HUDEP-2 (cell line): ENCODE results near the gene ESRP2.

Source experiments
- DNase-seq, 76 experiments: peaks; one replicate each; lab custom pipeline; 2025; ENCODE audit not compliant: unreplicated experiment in 76 of 76; lab: John Stamatoyannopoulos, UW

ESRP2 gene

DNA sequence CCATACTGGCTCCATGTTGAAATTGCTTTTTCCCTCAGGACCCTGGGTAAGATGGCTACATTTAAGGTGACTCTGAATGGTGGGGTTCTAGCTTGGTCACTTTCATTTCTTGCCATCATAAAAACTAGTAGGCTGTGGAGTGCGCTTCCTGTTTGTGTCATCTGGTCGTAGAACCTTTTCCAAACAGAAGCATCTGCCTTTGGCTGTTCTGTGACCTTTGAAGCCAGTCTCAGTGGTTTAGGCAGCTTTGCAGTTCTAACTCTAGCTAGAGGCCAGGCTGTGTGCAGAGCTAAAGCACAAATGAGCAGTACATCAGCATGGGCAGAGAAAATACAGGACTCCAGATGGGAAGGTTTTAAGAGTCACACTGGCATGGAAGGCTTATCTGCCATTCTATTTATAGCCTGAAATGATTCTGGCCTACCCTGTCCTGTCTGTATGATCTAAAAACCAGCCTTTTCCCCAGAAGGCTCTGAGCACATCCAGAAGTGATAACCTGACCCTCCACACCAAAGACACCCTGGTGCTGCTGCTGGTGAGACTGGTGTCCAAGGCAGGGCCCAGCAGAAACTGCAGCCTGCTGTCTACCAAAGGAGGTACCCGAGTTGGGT is 8.6 kb downstream of the ESRP2 start:
- no peak for DNase-seq

DNA sequence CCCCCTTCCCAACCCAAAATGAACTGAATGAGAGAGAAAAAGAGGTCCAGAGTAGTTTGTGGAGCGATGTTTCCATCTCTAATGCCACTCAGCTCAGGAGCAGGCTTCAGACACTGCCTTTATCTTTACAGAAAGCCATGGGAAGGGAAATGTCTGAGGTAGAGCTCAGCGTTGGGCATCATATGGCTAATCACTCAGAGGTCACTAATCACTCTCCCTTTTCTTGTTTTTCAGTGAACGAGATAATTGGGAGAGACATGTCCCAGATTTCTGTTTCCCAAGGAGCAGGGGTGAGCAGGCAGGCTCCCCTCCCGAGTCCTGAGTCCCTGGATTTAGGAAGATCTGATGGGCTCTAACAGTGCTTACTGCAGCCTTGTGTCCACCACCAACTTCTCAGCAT is 9.8 kb downstream of the ESRP2 start:
- DNase-seq = no peak

DNA sequence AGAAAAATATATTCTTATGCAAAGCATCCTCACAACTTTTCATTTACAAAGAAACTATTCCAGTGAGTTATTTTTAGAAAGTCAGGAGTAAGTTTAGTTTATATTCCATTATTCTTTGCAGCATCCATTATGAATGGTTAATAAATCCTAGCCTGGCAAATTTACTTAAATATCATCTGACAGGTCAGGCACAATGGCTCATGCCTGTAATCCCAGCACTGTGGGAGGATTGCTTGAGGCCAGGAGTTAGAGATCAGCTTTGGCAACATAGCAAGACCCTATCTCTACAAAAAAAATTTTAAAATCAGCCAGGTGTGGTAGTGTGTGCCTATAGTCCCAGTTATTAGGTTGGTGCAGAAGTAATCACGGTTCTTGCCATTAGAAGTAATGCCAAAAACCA is 12.9 kb downstream of the ESRP2 start:
- no peak for DNase-seq

DNA sequence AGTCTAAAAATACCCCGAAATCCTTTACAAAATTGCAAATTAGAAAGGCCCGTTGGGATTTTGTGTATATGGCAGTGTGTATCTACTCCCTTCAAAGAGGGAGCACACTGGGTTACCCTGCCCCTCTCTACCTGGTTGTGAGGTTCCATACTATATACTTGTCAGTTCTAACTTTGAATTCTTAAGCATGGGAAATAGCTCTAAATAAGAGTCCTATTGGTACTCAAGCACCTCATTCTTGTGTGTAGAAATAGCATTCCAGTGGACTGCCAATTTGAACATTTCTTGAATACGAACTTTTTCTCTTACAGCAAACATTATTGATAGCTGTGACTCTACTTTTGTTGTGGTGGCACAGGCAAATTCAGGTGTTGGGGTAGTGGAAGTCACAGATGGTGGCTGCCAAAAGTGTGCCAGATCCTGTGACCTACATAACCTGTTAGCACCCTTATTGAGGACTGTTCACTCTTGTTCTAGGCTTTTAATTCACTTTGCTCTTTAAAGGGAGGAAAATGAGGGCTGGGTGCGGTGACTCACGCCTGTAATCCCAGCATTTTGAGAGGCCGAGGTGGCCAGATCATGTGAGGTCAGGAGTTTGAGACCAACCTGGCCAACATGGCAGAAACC is 16.1 kb downstream of the ESRP2 start:
- no peak for DNase-seq

DNA sequence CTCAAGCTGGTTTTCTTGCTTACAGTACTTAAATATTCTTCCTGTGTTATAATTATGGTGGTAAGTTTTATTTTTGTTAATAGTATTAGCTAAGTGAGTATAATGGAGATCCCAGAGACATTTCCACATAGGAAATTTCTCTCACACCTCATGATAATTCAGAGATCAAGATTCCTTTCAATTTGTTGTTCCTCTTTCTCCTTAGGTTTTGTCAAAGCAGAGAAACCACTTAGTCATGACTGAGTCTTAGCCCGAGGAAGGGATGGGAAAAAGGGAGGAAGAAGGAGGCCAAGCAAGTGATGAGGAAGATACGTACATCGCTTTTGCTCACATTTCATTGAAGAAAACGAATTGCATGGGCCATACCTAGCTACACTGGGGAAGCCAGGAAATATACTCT is 18.4 kb downstream of the ESRP2 start:
- no peak for DNase-seq

GRCh38 chr16:68216240-68216639 is 19.7 kb downstream of the ESRP2 start:
- DNase-seq = no peak

GRCh38 chr16:68215302-68215701 is 20.6 kb downstream of the ESRP2 start:
- DNase-seq = no peak

GRCh38 chr16:68214726-68215125 is 21.2 kb downstream of the ESRP2 start:
- DNase-seq = no peak

- no peak for DNase-seq
These were observed 29.7 kb downstream of the ESRP2 start for GRCh38 chr16:68206245-68206644.

DNA sequence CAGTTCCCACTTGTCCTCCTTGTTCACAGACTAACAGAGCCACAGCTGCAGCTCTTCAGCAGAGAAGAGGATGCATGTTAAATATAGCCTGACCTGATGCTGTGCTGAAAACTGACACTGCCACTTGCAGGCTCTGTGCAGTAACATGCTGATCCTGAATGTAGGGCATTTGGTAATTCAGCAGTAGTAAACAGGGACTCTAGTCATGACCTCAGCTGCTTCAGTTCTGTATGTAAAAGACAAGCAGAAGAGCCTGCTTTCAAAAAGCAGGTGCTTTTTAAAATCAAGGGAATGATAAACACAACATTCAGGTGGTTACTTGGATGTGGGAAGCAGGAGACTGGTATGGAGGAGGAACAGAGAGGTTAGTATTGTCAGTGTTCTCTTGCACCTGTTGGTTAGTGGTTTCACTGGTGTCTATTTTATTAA is 33.8 kb downstream of the ESRP2 start:
- DNase-seq = no peak

- DNase-seq = no peak
These were observed 35.7 kb downstream of the ESRP2 start for GRCh38 chr16:68200088-68200783.

- DNase-seq = no peak
These were observed 38.7 kb downstream of the ESRP2 start for GRCh38 chr16:68197250-68197649.

- no peak for DNase-seq
These were observed 41.7 kb downstream of the ESRP2 start for GRCh38 chr16:68194251-68194650.

GRCh38 chr16:68190736-68191510 is 45.0 kb downstream of the ESRP2 start:
- no peak for DNase-seq

DNA sequence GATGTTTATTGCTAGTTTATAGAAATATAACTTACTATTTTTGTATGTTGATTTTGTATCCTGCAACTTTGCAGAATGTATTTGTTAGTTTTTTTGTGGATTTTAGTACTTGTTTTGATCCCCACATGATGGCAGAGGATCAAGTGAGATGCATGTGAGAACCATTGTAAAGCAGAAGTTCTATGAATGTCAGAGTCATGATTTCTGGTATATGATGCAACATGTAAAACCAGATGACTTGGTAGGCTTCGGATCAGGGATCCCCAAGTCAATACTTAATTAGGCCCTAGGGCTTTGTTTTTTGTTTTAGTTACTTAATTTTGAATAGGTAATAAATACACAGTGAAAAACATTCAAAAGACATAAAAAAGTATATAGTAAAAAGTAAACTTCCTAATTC is 45.8 kb downstream of the ESRP2 start:
- no peak for DNase-seq

- no peak for DNase-seq
These were observed 47.8 kb downstream of the ESRP2 start for GRCh38 chr16:68188170-68188569.

GRCh38 chr16:68187505-68187904 is 48.4 kb downstream of the ESRP2 start:
- DNase-seq = no peak

DNA sequence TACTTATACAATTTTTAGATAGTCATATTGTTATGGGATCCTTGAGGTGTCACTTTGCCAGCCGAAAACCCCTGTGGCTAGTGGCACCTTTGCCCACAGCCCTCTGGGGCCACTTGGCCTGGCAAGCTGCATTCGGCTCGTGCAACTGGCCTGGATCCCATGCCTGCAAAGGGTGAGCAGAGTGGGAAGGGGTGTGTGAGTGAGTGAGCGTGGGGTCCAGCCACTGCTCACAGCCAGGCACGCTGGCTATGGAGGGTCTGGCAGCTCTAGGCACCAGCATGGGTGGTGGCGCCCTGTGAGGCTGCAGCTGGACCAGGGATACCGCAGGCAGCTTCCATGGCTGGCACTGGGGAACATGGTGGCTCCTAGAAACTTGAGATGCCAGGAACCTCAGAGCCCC is 49.0 kb downstream of the ESRP2 start:
- no peak for DNase-seq

- DNase-seq = no peak
These were observed 52.9 kb downstream of the ESRP2 start for GRCh38 chr16:68183046-68183445.

GRCh38 chr16:68179855-68180254 is 56.1 kb downstream of the ESRP2 start:
- no peak for DNase-seq

DNA sequence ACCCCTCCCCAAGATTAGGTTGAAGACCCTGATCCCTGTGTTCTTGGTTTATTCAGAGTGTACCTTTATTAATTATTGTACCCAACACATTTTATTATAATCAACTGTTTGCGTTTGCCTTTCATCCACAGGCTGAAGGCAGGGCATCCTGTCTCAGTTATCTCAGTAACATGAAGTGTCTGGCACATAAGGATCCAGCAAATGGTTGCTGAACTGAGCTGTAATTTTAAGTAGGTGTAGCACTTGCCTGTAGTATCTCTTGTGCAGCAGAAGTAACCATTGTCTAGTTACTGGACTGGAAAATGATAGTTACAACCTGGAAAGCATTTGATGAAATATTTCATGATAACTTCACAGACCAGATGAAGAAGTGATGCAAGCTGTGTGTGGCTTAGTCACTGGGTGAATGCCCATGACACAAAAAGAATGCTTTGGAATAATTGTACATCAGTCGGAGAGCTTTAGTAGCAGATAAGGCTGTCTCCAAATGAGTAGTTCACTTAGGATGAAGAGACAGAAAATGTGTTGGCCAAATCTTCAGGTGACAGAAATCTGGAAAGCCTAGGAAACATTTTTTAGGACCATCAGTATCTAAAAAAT is 56.6 kb downstream of the ESRP2 start:
- no peak for DNase-seq
